Peyer's patch (tissue), 4 donors: ENCODE data around the gene TAF11L4.

Experiments used
- POLR2A ChIP-seq, 2 donors: fragments of 450-650 bp; IDR thresholded peaks; one replicate each; pipeline ENCODE4 v1.5.1; 2017; ENCODE audit warnings: antibody characterized with exemption in 2 of 2, mild to moderate bottlenecking in 2 of 2, moderate library complexity in 2 of 2
- TF ChIP-seq, protein P1 (sequence below), 6 experiments: fragments of 450-650 bp in 4 of 6; fragments of 200-600 bp in 2 of 6; sonication (generic) in 1 of 6; IDR thresholded peaks; one replicate each; pipeline ENCODE4 v1.5.1; 2017 to 2019; ENCODE audit warnings: antibody characterized with exemption in 6 of 6, mild to moderate bottlenecking in 3 of 6, moderate library complexity in 1 of 6

GRCh38 chr5:17482790-17483189 lies 38.8 kb upstream of the TAF11L4 start:
- TF ChIP-seq, protein P1, sequence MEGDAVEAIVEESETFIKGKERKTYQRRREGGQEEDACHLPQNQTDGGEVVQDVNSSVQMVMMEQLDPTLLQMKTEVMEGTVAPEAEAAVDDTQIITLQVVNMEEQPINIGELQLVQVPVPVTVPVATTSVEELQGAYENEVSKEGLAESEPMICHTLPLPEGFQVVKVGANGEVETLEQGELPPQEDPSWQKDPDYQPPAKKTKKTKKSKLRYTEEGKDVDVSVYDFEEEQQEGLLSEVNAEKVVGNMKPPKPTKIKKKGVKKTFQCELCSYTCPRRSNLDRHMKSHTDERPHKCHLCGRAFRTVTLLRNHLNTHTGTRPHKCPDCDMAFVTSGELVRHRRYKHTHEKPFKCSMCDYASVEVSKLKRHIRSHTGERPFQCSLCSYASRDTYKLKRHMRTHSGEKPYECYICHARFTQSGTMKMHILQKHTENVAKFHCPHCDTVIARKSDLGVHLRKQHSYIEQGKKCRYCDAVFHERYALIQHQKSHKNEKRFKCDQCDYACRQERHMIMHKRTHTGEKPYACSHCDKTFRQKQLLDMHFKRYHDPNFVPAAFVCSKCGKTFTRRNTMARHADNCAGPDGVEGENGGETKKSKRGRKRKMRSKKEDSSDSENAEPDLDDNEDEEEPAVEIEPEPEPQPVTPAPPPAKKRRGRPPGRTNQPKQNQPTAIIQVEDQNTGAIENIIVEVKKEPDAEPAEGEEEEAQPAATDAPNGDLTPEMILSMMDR (IDR thresholded peaks at IDR 0.05): no peak
- no peak for TF ChIP-seq POLR2A (IDR thresholded peaks at IDR 0.05)
